SK-N-SH (cell line): ENCODE measurements around the gene PPL. TPM values are rescaled to one million over a fixed set of nuclear protein-coding genes. Genes with fewer than 3 reads are reported as not detected.

Experiments
- CTCF ChIA-PET: fragments of 300-600, 350-600 bp; formaldehyde crosslinking; extraction: SDS; loops from one replicate; lab custom pipeline; 2021; lab: Yijun Ruan, JAX
- POLR2A ChIA-PET: fragments of 350-600 bp; sonication (Branson Sonifier 250); formaldehyde crosslinking; extraction: SDS; loops from one replicate; lab custom pipeline; 2020; ENCODE audit warnings: antibody characterized with exemption, inconsistent platforms; lab: Yijun Ruan, JAX
- DNase-seq: peaks from one replicate; pipeline ENCODE4 v3.0.0; 2012
- H2AFZ ChIP-seq: fragments of 200-600 bp; sonication (generic); 2 replicates; pipeline ENCODE4 v1.8.1; 2016; ENCODE audit warnings: antibody characterized with exemption, mild to moderate bottlenecking, low read depth
- H3F3A ChIP-seq: fragments of 200-600 bp; sonication (generic); replicated peaks from 2 replicates; pipeline ENCODE3; 2016; ENCODE audit warnings: antibody characterized with exemption, mild to moderate bottlenecking; ENCODE audit not compliant: insufficient read depth
- H3K27ac ChIP-seq, 2 experiments: fragments of 200-500 bp in 1 of 2; fragments of 200-600 bp in 1 of 2; sonication (Bioruptor generic) in 1 of 2; sonication (generic), shearing (Covaris generic) in 1 of 2; 2 replicates each; pipeline versions ENCODE4 v1.5.1 to v1.6.1; 2014 to 2016; ENCODE audit warnings: low read depth in 2 of 2, inconsistent platforms in 1 of 2, low read length in 1 of 2, mild to moderate bottlenecking in 1 of 2, mixed read lengths in 1 of 2
- H3K27me3 ChIP-seq: fragments of 200-600 bp; sonication (generic), shearing (Covaris generic); 2 replicates; pipeline ENCODE4 v1.6.1; 2016; ENCODE audit warnings: mixed run types; ENCODE audit not compliant: insufficient read depth
- H3K36me3 ChIP-seq, 2 experiments: fragments of 200-500 bp in 1 of 2; fragments of 200-600 bp in 1 of 2; sonication (Bioruptor generic) in 1 of 2; sonication (generic) in 1 of 2; replicated peaks in 1 of 2; 2 replicates each; pipeline versions ENCODE3 to v1.5.1; 2014 to 2016; ENCODE audit warnings: low read length in 1 of 2, mild to moderate bottlenecking in 1 of 2; ENCODE audit not compliant: insufficient read depth in 2 of 2, control insufficient read depth in 1 of 2
- H3K4me1 ChIP-seq, 2 experiments: fragments of 200-500 bp in 1 of 2; fragments of 200-600 bp in 1 of 2; sonication (Bioruptor generic) in 1 of 2; sonication (generic), shearing (Covaris generic) in 1 of 2; 2 replicates each; pipeline versions ENCODE4 v1.5.1 to v1.6.1; 2014 to 2016; ENCODE audit warnings: low read depth in 1 of 2, low read length in 1 of 2, mixed run types in 1 of 2; ENCODE audit not compliant: insufficient read depth in 2 of 2, control insufficient read depth in 1 of 2
- H3K4me2 ChIP-seq: fragments of 200-600 bp; sonication (generic), shearing (Covaris generic); 2 replicates; pipeline ENCODE4 v1.6.1; 2017; ENCODE audit warnings: mixed run types
- H3K4me3 ChIP-seq, 2 experiments: fragments of 200-500 bp in 1 of 2; fragments of 200-600 bp in 1 of 2; sonication (Bioruptor generic) in 1 of 2; sonication (generic), shearing (Covaris generic) in 1 of 2; 2 replicates each; pipeline versions ENCODE4 v1.5.1 to v1.8.1; 2014 to 2016; ENCODE audit warnings: low read depth in 2 of 2, inconsistent platforms in 1 of 2, low read length in 1 of 2, mild to moderate bottlenecking in 1 of 2, mixed read lengths in 1 of 2, moderate library complexity in 1 of 2
- H3K79me2 ChIP-seq: fragments of 200-600 bp; sonication (generic); 2 replicates; pipeline ENCODE4 v1.8.1; 2017; ENCODE audit warnings: mild to moderate bottlenecking; ENCODE audit not compliant: insufficient read depth
- H3K9ac ChIP-seq: fragments of 200-600 bp; sonication (generic); 2 replicates; pipeline ENCODE4 v1.6.1; 2017; ENCODE audit warnings: mixed run types
- H3K9me2 ChIP-seq: fragments of 200-600 bp; sonication (generic); 2 replicates; pipeline ENCODE4 v1.6.1; 2017; ENCODE audit warnings: mixed run types
- H3K9me3 ChIP-seq: fragments of 200-600 bp; sonication (generic); 2 replicates; pipeline ENCODE4 v1.6.1; 2017; ENCODE audit warnings: mixed run types, mild to moderate bottlenecking, moderate library complexity
- H4K20me1 ChIP-seq: fragments of 200-600 bp; sonication (generic); 2 replicates; pipeline ENCODE4 v1.6.1; 2017; ENCODE audit warnings: mild to moderate bottlenecking, mixed run types; ENCODE audit not compliant: insufficient read depth
- CHD2 ChIP-seq: fragments of 150-350 bp; IDR thresholded peaks from 2 replicates; pipeline ENCODE4 v1.6.1; 2018; ENCODE audit warnings: low read length; ENCODE audit not compliant: partially characterized antibody
- CTCF ChIP-seq: fragments of 200-600 bp; sonication (generic); IDR thresholded peaks from 2 replicates; pipeline ENCODE4 v1.6.1; 2017; ENCODE audit warnings: antibody characterized with exemption, mild to moderate bottlenecking, moderate library complexity
- EP300 ChIP-seq, 2 experiments: IDR thresholded peaks; 2 replicates each; pipeline versions ENCODE4 v1.4.0 to v1.6.1; 2012; ENCODE audit warnings: borderline replicate concordance in 1 of 2, low read depth in 1 of 2, low read length in 1 of 2
- FOXJ3 ChIP-seq: sonication (generic); formaldehyde crosslinking; IDR thresholded peaks from 2 replicates; pipeline ENCODE4 v1.5.1; 2020; ENCODE audit warnings: mild to moderate bottlenecking, missing genetic modification reagents
- GABPA ChIP-seq: IDR thresholded peaks from 2 replicates; pipeline ENCODE4 v1.4.0; 2012; ENCODE audit warnings: low read depth, mild to moderate bottlenecking
- GATA2 ChIP-seq: sonication (generic); formaldehyde crosslinking; IDR thresholded peaks from 2 replicates; pipeline ENCODE4 v1.5.0; 2020; ENCODE audit warnings: mild to moderate bottlenecking, missing genetic modification reagents
- IRF3 ChIP-seq: fragments of 150-350 bp; IDR thresholded peaks from 2 replicates; pipeline ENCODE4 v1.6.1; 2016; ENCODE audit warnings: mild to moderate bottlenecking, low read depth, low read length
- JUND ChIP-seq: IDR thresholded peaks from 2 replicates; pipeline ENCODE4 v1.4.0; 2012
- MAX ChIP-seq: IDR thresholded peaks from 2 replicates; pipeline ENCODE4 v1.4.0; 2012; ENCODE audit warnings: low read depth
- PBX3 ChIP-seq: IDR thresholded peaks from 2 replicates; pipeline ENCODE4; 2012
- REST ChIP-seq: IDR thresholded peaks from 2 replicates; pipeline ENCODE4 v1.6.1; 2012; ENCODE audit warnings: mild to moderate bottlenecking, low read depth, low read length, moderate library complexity
- RFX5 ChIP-seq: IDR thresholded peaks from 2 replicates; pipeline ENCODE4 v1.6.1; 2012; ENCODE audit warnings: mild to moderate bottlenecking, improper control_type of control experiment, low read length
- SMC3 ChIP-seq: IDR thresholded peaks from 2 replicates; pipeline ENCODE4 v1.6.1; 2012; ENCODE audit warnings: low read depth, low read length, improper control_type of control experiment
- TEAD4 ChIP-seq: IDR thresholded peaks from 2 replicates; pipeline ENCODE4 v1.4.0; 2012; ENCODE audit warnings: mild to moderate bottlenecking, borderline replicate concordance; ENCODE audit not compliant: insufficient read depth
- USF2 ChIP-seq: fragments of 150-350 bp; IDR thresholded peaks from 2 replicates; pipeline ENCODE4 v1.6.1; 2017; ENCODE audit warnings: antibody characterized with exemption, low read length, low read depth, borderline replicate concordance
- WGBS: methylation state at CpG from one replicate; pipeline ENCODE4 v1.1.6; 2017; ENCODE audit warnings: low lambda C conversion rate; 5-methylcytosine and 5-hydroxymethylcytosine counted together
- polyA plus RNA-seq, 3 experiments: library from polyadenylated mRNA; depleted of rRNA; stranded (reverse); fragments of >200 nt; gene quantifications; 2 replicates each; pipeline ENCODE4 v1.2.3, GENCODE V29; 2012

PPL gene
- polyA plus RNA-seq, 1 of the 3 experiments (the other 2 are of a cell fraction): 24.6 TPM

- TF ChIP-seq CTCF (no peak), PBX3 (no peak)
Measured at GRCh38 chr16:4866586-4866985, 70.4 kb downstream of the PPL start (continued).

- Histone ChIP-seq H3K27ac (no peak overlapping the region), H3K4me2 (no peak overlapping the region), H3F3A (no peaks in the 10 kb centered on the region), H3K4me1 (no peaks in the 10 kb centered on the region), H3K27me3 (no peaks in the 10 kb centered on the region), H4K20me1 (peaks cover 27% of the 10 kb centered on the region), H3K9me2 (no peaks in the 10 kb centered on the region), H3K9ac (no peak overlapping the region), H3K36me3 (peaks cover 17 to 47% of the 10 kb centered on the region in 2 experiments), H3K4me3 (no peak overlapping the region), H3K79me2 (peaks cover 86% of the 10 kb centered on the region), H2AFZ (no peak overlapping the region), H3K9me3 (no peaks in the 10 kb centered on the region)
- WGBS: 96% methylated on average over 13 of the region's 13 CpGs
- no peak for TF ChIP-seq IRF3
- TF ChIP-seq SMC3: no peak
- no peak for TF ChIP-seq GABPA
- TF ChIP-seq USF2: no peak
- no peak for TF ChIP-seq TEAD4
- no peak for TF ChIP-seq JUND
- TF ChIP-seq RFX5: no peak
- TF ChIP-seq FOXJ3 (CRISPR knock-in tag): no peak
- no peak for TF ChIP-seq EP300 (IDR thresholded peaks at IDR 0.05; ENCODE audit: borderline replicate concordance in 1 of 2, low read depth in 1 of 2, low read length in 1 of 2)
- TF ChIP-seq GATA2 (CRISPR knock-in tag): no peak
- TF ChIP-seq MAX: no peak
- TF ChIP-seq PBX3: no peak
- TF ChIP-seq CHD2: no peak
- no peak for TF ChIP-seq REST
- ChIA-PET POLR2A (interaction anchor here (0.6 kb wide), 1 partner anchor 47 kb away, joined by 3 read pairs; no protein-coding TSS in a partner anchor), CTCF (no interaction called here)
- no peak for DNase-seq
Measured at GRCh38 chr16:4865231-4865860, 71.6 kb downstream of the PPL start.
